SK-MEL-5 (cell line): ENCODE results near the gene GALK2. TPM values are rescaled to one million over a fixed set of nuclear protein-coding genes. Genes with fewer than 3 reads are reported as not detected.
A peak's percentile ranks its signal among the peaks of the same experiment; 100 is the strongest.
"Not testable (repeated sequence)": the region's sequence is repeated elsewhere in the genome, so short reads cannot be mapped to it uniquely, and the experiment has no call there.

Source experiments
- DNase-seq: peaks from one replicate; pipeline ENCODE4 v3.0.0-alpha.2; 2016; ENCODE audit warnings: low read depth, low spot score
- in situ Hi-C: cut with HindIII; loops from 2 replicates; pipeline ENCODE4 v1.10.0; 2016; ENCODE audit warnings: low sequenced_read_pairs, high pct_unique_total_duplicates, low pct_unique_long_range_greater_than_20kb
- total RNA-seq: library from RNA; depleted of rRNA; stranded (reverse); fragments of >200 nt; shearing (Covaris generic); gene quantifications from 2 replicates; pipeline ENCODE4 v1.2.3, GENCODE V29; 2014

The GALK2 gene
- total RNA-seq, 1 experiment from 2014 or later, result 60.9 TPM

DNA sequence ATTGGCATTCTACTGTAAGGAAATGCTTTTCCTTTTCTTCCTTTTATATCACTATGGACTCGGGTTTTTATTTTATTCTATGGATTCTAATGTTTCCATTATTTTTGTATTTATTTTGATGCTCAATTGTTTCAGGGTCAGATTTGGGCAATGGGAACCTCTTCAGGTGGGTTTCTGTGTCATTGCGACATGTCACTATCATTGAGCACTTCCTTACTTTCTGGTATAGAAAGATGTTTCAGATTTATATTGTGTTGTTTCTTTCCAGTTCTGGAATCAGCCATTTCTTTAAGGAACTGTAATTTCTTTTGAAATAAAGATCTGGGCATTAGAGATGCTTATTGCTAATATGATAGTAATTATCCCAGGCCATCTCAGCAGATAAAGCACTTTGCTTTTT is 21.8 kb downstream of the GALK2 start:
- in situ Hi-C loops, result no loop called here

DNA sequence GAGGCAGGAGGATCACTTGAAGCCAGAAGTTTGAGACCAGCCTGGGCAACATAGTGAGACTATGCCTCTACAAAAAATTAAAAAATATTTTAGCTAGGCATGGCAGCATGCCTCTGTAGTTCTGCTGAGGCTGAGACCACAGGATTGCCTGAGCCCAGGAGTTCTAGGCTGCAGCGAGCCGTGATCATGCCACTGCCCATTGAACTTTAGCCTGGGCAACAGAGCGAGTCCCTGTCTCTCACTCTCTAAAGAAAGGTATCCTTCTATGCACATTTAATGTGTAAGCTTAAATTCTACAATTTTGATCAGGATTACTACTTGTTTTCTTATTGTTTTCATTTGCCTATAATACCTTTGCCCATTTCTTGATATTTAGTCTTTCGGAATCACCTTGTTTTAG is 26.8 kb downstream of the GALK2 start:
- in situ Hi-C loops, result no loop called here
- no peak for DNase-seq

More for the DNA sequence above, 21.8 kb downstream of the GALK2 start:
- no peak for DNase-seq

DNA sequence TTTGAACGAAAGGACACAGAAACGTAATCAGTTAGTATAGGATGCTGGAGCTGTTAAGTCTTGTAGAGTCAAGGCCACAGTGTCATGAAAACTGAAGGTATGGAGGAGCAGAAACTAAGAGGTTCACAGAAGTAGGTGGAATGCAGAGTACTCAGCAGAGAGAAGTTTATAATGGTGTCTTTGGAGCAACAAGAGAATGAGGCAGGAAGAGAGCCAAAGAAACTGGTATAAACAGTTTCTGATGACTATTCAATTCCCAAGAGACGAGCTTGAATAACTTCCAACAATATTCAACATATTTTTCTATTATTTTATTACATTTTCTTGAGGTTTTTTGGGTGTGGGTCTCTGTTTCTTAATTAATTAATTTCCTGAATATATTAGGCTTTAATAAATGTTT is 29.6 kb downstream of the GALK2 start:
- in situ Hi-C loops, result no loop called here
- DNase-seq, result no peak

DNA sequence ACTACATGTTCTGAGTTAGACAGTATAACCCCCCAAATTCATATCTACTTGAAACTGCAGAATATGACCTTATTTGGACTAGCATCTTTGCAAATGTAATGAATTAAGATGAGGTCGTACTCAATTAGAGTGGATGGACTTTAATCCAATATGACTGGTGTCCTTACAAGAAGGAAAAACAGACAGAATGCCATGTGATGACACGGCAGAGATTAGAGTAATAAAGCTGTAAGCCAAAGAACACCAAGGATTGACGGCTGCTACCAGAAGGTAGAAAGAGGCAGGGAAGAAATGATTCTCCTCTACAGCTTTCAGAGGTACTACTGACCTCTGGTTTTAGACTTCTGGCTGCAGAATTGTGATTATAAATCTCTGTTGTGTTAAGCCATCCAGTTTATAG is 30.3 kb downstream of the GALK2 start:
- in situ Hi-C loops, result no loop called here
- DNase-seq, result no peak

DNA sequence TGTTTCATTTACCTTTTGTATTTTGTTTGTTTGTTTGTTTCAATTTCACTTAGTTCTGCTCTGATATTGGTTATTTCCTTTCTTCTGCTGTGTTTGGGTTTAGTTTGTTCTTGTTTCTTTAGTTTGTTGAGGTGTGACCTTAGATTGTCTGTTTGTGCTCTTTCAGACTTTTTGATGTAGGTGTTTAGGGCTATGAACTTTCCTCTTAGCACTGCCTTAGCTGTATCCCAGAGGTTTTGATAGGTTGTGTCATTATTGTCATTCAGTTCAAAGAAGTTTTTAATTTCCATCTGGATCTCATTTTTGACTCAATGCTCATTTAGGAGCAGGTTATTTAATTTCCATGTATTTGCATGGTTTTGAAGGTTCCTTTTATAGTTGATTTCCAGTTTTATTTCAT is 38.1 kb downstream of the GALK2 start:
- DNase-seq, in situ Hi-C loops: not testable (repeated sequence)

DNA sequence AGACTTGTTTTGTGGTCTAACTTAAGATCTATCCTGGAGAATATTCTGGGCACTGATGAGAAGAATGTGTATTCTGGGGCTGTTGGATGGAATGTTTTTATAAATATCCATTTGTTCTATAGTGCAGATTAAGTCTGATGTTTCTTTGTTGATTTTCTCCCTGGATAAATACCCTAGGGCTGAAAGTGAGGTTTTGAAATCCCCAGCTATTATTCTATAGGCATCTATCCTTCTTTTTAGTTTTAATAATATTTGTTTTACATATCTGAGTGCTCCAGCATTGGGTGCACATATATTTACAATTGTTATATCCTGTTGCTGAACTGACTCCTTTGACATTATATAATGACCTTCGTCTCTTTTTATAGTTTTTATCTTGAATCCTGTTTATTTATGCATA is 42.9 kb downstream of the GALK2 start:
- DNase-seq, result peak; percentile 19
- in situ Hi-C loops, result no loop called here

DNA sequence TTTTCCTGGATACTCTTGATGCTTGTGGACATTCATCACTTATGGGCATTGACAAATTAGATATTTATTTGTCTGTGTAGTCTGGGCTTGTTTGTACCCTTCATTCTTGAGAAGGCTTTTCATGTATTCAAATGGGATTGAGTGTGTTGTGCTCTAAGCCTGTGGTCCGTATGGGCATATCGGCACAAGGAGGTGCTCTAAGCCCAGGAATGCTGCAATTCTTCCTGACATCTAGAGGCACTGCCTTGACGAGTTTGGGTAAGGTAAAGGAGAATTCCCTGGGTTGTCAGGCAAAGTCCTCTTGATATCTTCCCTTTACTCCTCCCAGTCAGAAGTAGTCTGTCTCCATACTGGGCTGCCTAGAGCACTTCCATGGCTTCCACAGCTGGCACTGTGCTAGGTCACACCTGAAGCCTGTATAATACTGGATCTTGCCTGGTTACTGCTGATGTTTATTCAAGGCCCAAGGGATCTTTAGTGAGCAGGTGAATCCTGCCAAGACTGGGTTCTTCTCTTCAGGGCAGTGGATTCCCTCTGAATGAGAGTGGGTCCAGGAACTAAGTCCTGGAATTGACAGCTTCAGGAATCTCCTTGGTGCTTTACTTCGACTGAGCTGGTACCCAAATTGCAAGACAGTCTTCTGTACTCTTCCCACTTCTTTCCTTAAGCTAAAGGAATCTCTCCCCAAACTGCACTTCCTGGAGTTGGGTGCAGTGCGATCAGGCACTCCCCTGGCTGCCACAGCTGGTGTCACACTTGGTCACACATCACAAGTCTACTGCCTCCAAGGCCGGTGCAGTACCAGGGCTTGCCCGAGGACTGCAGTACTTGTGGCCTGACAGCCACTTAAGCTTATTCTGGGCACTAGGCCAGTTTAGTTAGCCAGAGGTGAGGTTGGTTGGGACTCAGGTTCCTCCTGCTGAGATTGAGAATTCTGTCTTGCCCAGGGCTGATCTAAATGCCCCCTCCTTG is 46.0 kb downstream of the GALK2 start:
- in situ Hi-C loops, result no loop called here
- DNase-seq, result peak; percentile 30

DNA sequence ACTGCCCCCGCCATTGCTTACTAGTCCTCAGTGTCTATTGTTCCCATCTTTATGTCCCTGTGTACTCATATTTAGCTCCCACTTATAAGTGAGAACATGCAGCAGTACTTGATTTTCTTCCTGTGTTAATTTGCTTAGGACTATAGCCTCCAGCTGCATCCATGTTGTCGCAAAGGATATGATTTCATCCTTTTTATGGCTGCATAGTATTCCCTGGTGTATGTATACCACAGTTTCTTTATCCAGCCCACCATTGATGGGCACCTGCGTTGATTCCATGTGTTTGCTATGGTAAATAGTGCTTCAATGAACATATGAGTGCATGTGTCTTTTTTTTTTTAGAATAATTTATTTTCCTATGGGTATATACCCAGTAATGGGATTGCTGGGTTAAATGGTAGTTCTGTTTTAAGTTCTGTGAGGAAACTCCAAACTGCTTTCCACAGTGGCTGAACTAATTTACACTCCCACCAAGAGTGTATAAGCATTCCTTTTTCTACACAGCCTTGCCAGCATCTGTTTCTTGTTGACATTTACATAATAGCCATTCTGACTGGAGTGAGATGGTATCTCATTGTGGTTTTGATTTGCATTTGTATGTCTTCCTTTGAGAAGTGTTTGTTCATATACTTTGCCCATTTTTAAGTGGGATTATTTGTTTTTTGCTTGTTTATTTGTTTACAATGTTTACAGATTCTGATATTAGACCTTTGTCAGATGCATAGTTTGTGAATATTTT is 53.7 kb downstream of the GALK2 start:
- in situ Hi-C loops, result no loop called here

DNA sequence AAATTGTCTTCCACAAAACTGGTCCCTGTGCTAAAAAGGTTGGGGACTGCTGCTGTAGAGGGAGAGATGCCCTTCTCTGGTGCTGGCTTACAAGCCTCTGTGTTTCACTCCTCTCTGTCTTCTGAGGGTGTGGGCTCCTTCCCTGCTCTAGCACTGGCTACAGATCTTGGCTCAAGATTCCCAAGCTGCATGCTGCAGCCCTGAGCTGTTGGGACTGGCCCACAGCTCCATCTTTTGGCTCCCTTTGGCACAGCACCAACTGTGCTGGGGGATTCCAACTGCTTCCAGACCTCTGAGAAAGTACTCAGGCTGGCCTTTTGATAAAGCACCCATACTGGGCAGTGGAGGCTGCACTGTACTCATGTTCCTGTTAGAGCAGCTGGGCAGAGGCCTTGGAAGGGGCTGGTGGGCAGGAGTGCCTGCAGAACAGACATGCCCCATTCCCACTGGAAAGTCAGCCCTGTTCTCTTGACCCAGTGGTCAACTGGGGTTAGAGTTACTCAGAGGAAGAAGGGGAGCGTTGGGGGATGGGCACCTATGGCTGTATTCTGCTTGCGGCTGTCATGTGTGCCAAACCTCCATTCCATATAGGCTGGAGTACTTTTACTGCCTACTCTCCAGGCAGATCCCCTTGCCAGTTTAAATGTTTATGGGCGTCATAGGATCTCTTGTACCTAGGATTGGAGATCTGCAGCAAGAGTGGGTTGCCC is 55.7 kb downstream of the GALK2 start:
- peak; percentile 91 for DNase-seq
- in situ Hi-C loops, result no loop called here

More for the DNA sequence above, 53.7 kb downstream of the GALK2 start:
- no peak for DNase-seq

DNA sequence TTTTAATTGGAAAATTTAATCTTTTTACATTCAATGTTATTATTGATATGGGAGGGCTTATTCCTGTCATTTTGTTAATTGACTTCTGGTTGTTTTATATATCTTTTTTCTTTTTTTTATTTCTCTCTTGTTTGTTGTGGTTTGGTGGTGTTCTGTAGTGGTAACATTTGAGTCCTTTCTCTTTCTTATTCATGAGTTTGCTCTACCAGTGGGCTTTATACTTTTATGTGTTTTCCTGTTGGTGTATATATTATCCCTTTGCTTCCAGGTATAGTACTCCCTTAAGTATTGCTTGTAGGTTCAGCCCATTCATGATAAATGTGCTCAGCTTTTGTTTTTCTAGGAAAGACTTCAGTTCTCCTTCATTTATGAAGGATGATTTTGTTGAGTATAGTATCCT is 57.6 kb downstream of the GALK2 start:
- DNase-seq, result no peak
- in situ Hi-C loops, result no loop called here

DNA sequence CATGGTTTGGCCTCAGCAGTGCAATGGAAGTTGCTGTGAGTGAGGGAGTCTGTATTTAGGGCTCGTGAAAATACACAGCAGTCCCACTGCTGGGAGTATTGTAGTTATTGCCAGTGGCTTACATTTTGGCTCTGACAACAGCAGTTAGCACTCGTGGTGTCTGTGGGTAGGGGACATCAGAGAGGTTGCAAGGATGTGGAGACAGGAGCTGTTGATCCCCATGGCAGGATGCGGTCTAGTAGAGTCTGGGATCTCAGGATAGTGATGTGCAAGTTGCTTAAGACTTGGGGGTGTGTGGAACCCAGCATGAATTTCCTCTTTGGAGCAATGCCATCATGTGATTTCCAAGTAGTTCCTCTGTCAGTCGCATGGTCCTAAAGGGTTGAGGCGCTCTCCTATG is 59.9 kb downstream of the GALK2 start:
- DNase-seq, result no peak
- in situ Hi-C loops, result no loop called here

DNA sequence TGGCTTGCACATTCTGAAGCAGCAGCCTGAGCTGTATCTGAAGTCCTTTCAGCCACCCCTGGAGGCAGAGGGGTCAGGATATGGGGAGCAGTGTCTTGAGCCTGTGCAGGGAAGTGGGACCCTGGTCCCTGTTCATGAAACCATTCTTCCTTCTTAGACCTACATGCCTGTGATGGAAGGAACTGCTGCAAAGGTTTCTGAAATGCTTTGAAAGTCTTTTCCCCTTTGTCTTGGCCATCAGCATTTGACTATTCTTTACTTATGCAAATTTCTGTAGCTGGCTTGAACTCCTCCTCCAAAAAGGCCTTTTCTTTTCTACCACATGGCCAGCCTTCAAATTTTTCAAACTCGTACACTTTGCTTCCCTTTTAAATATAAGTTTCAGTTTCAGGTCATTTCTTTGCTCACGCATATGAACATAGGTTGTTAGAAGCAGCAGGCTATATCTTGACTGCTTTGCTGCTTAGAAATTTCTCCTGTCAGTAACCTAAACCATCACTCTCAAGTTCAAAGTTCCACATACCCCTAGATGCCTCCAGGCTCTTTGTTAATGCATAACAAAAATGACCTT is 62.3 kb downstream of the GALK2 start:
- no peak for DNase-seq
- in situ Hi-C loops, result no loop called here

DNA sequence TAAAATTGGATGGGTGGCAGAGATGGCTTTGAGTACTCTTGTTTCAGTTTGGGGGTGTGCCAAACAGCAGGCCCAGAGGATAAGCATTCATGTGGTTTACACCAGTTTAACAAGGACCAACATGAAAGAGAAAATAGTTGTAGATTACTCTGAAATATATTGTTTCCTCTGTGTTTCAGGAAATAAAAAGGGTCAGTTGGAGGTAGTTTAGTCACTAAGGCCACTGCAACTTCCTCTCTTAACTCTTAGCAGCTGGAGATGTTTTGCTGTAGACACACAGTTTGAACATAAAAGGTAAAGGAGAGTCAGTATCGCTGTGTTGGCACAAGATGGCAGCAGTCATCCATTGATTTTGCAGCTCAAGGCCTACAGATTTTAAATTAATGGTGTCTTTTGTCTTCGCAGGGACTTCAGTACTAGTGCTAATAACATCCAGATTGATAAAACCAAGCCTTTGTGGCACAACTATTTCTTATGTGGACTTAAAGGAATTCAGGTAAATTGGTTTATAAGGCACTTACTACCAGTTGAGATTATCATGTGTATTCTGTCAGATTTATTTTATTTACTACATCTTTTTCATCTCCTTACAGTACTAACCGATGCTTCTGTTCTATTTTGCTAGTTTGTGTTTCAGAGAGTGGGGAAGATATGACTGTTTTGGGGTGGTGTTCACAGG is 65.5 kb downstream of the GALK2 start:
- in situ Hi-C loops, result no loop called here
- peak; percentile 85 for DNase-seq

DNA sequence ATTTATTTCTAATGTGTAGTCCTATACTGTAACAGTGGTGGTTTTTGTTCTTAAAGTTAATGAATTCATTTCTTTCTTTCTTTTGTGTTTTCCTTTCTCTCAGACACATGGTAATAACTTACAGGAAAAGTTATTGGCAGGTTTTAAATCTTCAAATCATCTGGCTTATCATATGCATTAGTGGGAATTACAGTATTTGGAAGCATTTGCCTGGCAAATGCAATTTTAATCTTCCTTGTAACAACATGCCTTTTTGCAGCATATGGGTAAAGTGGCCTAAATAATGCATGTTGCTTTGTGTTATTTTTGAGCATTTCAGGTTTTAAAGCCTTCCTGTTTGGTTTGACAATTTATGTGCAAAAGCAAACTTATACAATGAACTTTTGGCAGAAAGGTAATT is 66.8 kb downstream of the GALK2 start:
- in situ Hi-C loops, result no loop called here
- no peak for DNase-seq

DNA sequence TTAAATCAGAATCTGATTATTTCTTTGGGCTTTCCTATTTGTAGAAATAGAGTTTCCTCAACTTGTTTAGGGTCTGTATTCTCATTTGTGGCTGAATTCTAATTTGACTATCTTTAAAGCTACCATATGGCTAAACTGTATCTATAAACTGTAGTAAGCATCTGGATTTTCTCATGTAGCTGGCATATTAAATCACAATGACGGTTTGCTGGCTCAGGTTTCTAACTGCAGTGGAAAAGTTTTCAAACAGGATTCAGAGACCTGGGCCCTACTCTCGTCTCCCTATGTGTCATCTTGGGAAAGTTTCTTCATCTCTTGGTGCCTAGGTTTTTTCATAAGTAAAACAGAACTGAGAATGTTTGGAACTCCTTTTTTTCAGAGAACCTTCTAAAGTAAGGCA is 68.3 kb downstream of the GALK2 start:
- DNase-seq, result no peak
- in situ Hi-C loops, result no loop called here

DNA sequence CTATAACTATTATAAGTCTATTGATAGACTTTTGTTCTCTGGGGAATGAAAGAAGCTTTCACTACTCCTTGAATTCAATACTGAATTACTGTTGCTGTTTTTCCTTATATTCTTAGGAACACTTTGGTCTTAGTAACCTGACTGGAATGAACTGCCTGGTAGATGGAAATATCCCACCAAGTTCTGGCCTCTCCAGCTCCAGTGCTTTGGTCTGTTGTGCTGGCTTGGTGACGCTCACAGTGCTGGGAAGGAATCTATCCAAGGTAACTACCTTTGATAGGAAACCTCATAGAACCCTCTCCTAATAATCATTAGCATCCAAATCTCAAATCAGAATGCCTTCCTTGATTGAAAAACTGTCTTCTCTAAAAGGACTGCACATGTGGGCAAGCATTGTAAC is 69.1 kb downstream of the GALK2 start:
- no peak for DNase-seq
- in situ Hi-C loops, result no loop called here

DNA sequence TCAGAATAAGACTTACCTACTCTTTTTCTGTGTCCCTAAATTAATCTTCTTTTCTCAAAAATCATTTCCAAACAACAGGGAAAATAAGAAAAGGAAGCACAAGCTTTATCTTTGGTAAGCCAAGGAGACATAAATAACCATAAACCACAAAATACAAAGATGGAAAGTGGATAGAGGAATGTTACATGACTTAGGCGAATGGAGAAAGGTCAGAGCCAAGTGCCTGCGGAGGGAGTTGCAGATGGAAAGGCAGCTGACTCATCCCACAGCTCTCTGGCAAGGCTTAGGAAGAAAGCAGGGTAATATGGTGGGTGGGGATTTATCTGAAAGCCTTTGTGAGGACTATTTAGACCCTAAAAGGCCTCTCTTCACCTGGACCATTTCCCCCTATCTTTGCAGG is 72.8 kb downstream of the GALK2 start:
- in situ Hi-C loops, result no loop called here
- peak; percentile 61 for DNase-seq
